Heart left ventricle (tissue), 16 donors: Measurements from ENCODE around the gene FOXL2NB. TPM values are rescaled to one million over a fixed set of nuclear protein-coding genes. Genes with fewer than 3 reads are reported as not detected.

Experiments used
- ATAC-seq, 4 donors: fragments of 200-7000 bp; cut with Tn5 transposase; one replicate each; pipeline ENCODE4 v1.9.1; 2020 to 2022; ENCODE audit warnings: moderate library complexity in 4 of 4, mild to moderate bottlenecking in 3 of 4, moderate number of reproducible peaks in 1 of 4
- DNase-seq, 5 donors: peaks; one replicate each; pipeline ENCODE4 v3.0.0-alpha.2; 2020
- H3K27ac ChIP-seq, 12 donors: fragments of 200-600 bp; sonication (generic) in 4 of 12; one replicate each; pipeline versions ENCODE4 v1.5.0 to v1.8.0; 2016 to 2022; ENCODE audit warnings: mild to moderate bottlenecking in 2 of 12
- H3K27me3 ChIP-seq, 9 donors: fragments of 200-600 bp; sonication (generic) in 2 of 9; one replicate each; pipeline versions ENCODE4 v1.5.1 to v1.8.0; 2016 to 2022; ENCODE audit warnings: mild to moderate bottlenecking in 3 of 9
- H3K36me3 ChIP-seq, 9 donors: fragments of 200-600 bp; sonication (generic) in 2 of 9; one replicate each; pipeline versions ENCODE4 v1.5.0 to v1.8.0; 2018 to 2022; ENCODE audit warnings: mild to moderate bottlenecking in 2 of 9
- H3K4me1 ChIP-seq, 12 donors: fragments of 200-600 bp; sonication (generic) in 4 of 12; one replicate each; pipeline versions ENCODE4 v1.5.0 to v1.8.0; 2016 to 2022; ENCODE audit warnings: mild to moderate bottlenecking in 3 of 12
- H3K4me3 ChIP-seq, 12 donors: fragments of 200-600 bp; sonication (generic) in 4 of 12; one replicate each; pipeline versions ENCODE4 v1.5.0 to v1.8.0; 2017 to 2022; ENCODE audit warnings: mild to moderate bottlenecking in 9 of 12, moderate library complexity in 4 of 12
- H3K9me3 ChIP-seq, 12 donors: fragments of 200-600 bp; sonication (generic) in 4 of 12; one replicate each; pipeline versions ENCODE4 v1.5.0 to v1.8.0; 2016 to 2022; ENCODE audit warnings: mild to moderate bottlenecking in 1 of 12
- POLR2A ChIP-seq, 2 donors: fragments of 450-650 bp; IDR thresholded peaks; one replicate each; pipeline ENCODE4 v1.6.1; 2017; ENCODE audit warnings: antibody characterized with exemption in 2 of 2, mild to moderate bottlenecking in 2 of 2, moderate library complexity in 2 of 2
- WGBS, 4 donors: extraction: QIAGEN DNeasy Blood & Tissue Kit in 2 of 4; methylation state at CpG; one replicate each; pipeline versions ENCODE4 v1.1.5 to v1.1.7; 2013 to 2018; 5-methylcytosine and 5-hydroxymethylcytosine counted together
- intact Hi-C, 10 donors: fragments of 100-400 bp; cut with DNase I; formaldehyde crosslinking; loops; one replicate each; pipeline versions ENCODE4 v1.11.1 to v1.14.2; 2022
- polyA plus RNA-seq, 2 donors: library from polyadenylated mRNA; stranded (reverse); fragments of 200-250 nt; gene quantifications; one replicate each; pipeline ENCODE4 v1.2.3, GENCODE V29; 2013
- total RNA-seq, 9 donors: library from RNA; depleted of rRNA in 2 of 9; stranded (reverse); fragments of >200 nt in 2 of 9; fragmentation: NEBNext Ultra II Directional in 3 of 9; extraction: Animal tissue kit (Norgen Biotek cat#: 25700) in 3 of 9; gene quantifications; one replicate each; pipeline versions ENCODE4 v1.1.0 to v1.2.4, GENCODE V29; 2016 to 2023
- TF ChIP-seq, protein P1 (sequence below), 12 donors: fragments of 200-600 bp; sonication (generic) in 4 of 12; IDR thresholded peaks; one replicate each; pipeline versions ENCODE4 v1.5.0 to v1.8.0; 2018 to 2022; ENCODE audit warnings: antibody characterized with exemption in 12 of 12, mild to moderate bottlenecking in 5 of 12
- donor health status: ischemic (EF 13 %, LVEDD 7.1; RV severe dilation, severe dysfunction).
- donor health status: healthy with polysubstance abuse.
- donor health status: DM: no; HTN: yes; CAD: no.
- donor health status: DM: no; HTN: no; CAD: no.
- donor health status: ischemic (EF 25% LVEDD 6.9; RV normal size, moderate dysfunction).
- donor health status: ischemic (EF 25% LVEDD 5.7; RV mildly dilated, moderate dysfunction).
- donor health status: healthy.
- donor health status: DM: yes; HTN: yes; CAD: no.
- donor health status: ischemic (EF 35%, LVEDD 5.7; RV mildly dilated, moderate dysfunction).
- donor health status: nonischemic (EF 11% LVEDD 7.7; RV severe dilation, severe dysfunction).
- donor health status: DM: yes; HTN: yes; CAD: no.
- donor health status: PGD.
- donor health status: ischemic (EF 29% LVEDD 5.4; RV normal size, mild dysfunction).
- donor health status: nonischemic (EF 23%, LVEDD 6.1; RV moderate dilation, normal function).

The FOXL2NB gene
- total and polyA plus RNA-seq, 11 donors = 0.25 TPM; not detected in 10

DNA sequence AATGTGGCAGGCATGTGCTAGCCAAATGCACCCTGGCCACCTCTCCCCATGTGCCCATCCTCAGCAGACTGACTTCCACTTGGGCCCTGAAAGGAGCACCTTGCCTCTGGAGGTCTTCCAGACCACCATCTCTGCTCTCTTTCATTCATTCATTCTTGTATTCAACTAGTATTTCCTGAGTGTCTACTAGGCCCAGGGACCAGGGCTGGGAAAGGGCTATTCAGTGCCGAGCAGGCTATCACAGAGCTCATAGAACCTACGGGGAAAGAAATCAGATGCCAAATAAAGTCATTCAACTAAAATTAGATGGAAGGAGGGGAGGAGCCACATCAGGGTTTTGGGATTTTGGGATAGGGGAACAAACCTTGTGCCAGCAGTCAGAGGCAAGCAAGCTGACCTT is 40.2 kb downstream of the FOXL2NB start:
- Histone ChIP-seq H3K27me3 (peaks cover 0 to 5% (median 0%) of the 10 kb centered on the region in 9 donors), H3K36me3 (no peaks in the 10 kb centered on the region), H3K4me1 (no peaks in the 10 kb centered on the region), H3K27ac (no peak overlapping the region), H3K9me3 (no peaks in the 10 kb centered on the region), H3K4me3 (no peak overlapping the region)
- intact Hi-C loops = no loop called here
- 78 to 89% (median 80%) methylated on average over 2 of the region's 2 CpGs for WGBS, 4 donors
- TF ChIP-seq POLR2A (IDR thresholded peaks at IDR 0.05) = no peak
- TF ChIP-seq, protein P1, sequence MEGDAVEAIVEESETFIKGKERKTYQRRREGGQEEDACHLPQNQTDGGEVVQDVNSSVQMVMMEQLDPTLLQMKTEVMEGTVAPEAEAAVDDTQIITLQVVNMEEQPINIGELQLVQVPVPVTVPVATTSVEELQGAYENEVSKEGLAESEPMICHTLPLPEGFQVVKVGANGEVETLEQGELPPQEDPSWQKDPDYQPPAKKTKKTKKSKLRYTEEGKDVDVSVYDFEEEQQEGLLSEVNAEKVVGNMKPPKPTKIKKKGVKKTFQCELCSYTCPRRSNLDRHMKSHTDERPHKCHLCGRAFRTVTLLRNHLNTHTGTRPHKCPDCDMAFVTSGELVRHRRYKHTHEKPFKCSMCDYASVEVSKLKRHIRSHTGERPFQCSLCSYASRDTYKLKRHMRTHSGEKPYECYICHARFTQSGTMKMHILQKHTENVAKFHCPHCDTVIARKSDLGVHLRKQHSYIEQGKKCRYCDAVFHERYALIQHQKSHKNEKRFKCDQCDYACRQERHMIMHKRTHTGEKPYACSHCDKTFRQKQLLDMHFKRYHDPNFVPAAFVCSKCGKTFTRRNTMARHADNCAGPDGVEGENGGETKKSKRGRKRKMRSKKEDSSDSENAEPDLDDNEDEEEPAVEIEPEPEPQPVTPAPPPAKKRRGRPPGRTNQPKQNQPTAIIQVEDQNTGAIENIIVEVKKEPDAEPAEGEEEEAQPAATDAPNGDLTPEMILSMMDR (IDR thresholded peaks at IDR 0.05) = no peak
- DNase-seq (no peak), ATAC-seq (no peak)

DNA sequence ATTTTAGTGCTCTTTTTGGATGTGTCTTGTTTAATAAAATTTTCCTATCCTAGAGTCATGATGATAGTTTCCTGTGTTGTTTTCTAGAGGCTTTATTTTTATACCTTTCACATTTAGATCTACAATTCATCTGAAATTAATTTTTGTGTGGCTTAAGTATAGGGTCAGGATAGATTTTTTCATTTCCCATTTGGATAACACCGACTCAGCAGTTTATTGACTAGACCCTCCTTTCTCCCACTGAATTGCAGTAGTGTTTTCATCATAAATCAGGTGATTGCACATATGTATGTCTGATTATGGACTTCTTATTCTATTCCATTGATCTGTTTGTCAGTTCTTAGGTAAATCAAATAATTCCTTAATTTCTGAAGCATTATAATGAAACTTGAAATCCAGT is 48.7 kb downstream of the FOXL2NB start:
- no peak for TF ChIP-seq POLR2A (IDR thresholded peaks at IDR 0.05)
- TF ChIP-seq, protein P1 (IDR thresholded peaks at IDR 0.05) = no peak
- DNase-seq (no peak), ATAC-seq (no peak)
- intact Hi-C loops = no loop called here
- H3K4me1 ChIP-seq = no peaks in the 10 kb centered on the region
- no peak overlapping the region for H3K4me3 ChIP-seq
- peaks cover 0 to 20% (median 0%) of the 10 kb centered on the region in 9 donors for H3K27me3 ChIP-seq
- peaks cover 0 to 13% (median 0%) of the 10 kb centered on the region in 12 donors for H3K9me3 ChIP-seq
- H3K36me3 ChIP-seq = no peaks in the 10 kb centered on the region
- no peak overlapping the region for H3K27ac ChIP-seq
- WGBS, 4 donors = 68 to 83% (median 80%) methylated on average over 1 of the region's 1 CpG

Other genes with a start within 250 kb of the FOXL2NB start
- 10 to 100 TPM; 23.4 to 38.1 (median 29.4) TPM for gene PIK3CB, start 112.3 kb upstream of the FOXL2NB start, total RNA-seq
- gene PIK3CB, start 112.3 kb upstream of the FOXL2NB start, polyA plus RNA-seq = 10 to 100 TPM in 1 of 2 donors, 1 to 10 TPM in 1; 6.9 to 30.5 TPM
- not detected for gene FOXL2, start 80 bp upstream of the FOXL2NB start, total RNA-seq
- not detected for gene FOXL2, start 80 bp upstream of the FOXL2NB start, polyA plus RNA-seq
- not detected for gene PRR23A, start 59.1 kb downstream of the FOXL2NB start, total RNA-seq
- gene PRR23A, start 59.1 kb downstream of the FOXL2NB start, polyA plus RNA-seq = not detected
- not detected for gene PRR23B, start 73.7 kb downstream of the FOXL2NB start, total RNA-seq
- not detected for gene PRR23B, start 73.7 kb downstream of the FOXL2NB start, polyA plus RNA-seq
- not detected for gene PRR23C, start 97.7 kb downstream of the FOXL2NB start, total RNA-seq
- not detected for gene PRR23C, start 97.7 kb downstream of the FOXL2NB start, polyA plus RNA-seq